Tibial artery (tissue), 4 donors: Measurements from ENCODE around the gene RNF34.

Experiments
- DNase-seq, 2 donors: peaks; one replicate each; pipeline ENCODE4 v3.0.0-alpha.2; 2019
- H3K27ac ChIP-seq, 2 donors: fragments of 200-600 bp; sonication (generic) in 1 of 2; 1 replicate in 1 of 2; 2 replicates in 1 of 2; pipeline ENCODE4 v1.5.1; 2018 to 2019; ENCODE audit warnings: mild to moderate bottlenecking in 1 of 2
- H3K27me3 ChIP-seq, 2 donors: fragments of 200-600 bp; sonication (generic) in 1 of 2; one replicate each; pipeline versions ENCODE4 v1.5.1 to v1.6.0; 2016 to 2019
- H3K36me3 ChIP-seq, 3 donors: fragments of 200-600 bp; sonication (generic) in 2 of 3; one replicate each; pipeline ENCODE4 v1.5.1; 2016 to 2019; ENCODE audit warnings: mild to moderate bottlenecking in 2 of 3
- H3K4me1 ChIP-seq, 4 donors: fragments of 200-600 bp; sonication (generic) in 2 of 4; 1 replicate in 3 of 4; 2 replicates in 1 of 4; pipeline ENCODE4 v1.5.1; 2016 to 2019
- H3K4me3 ChIP-seq, 2 donors: fragments of 200-600 bp; sonication (generic) in 1 of 2; 1 replicate in 1 of 2; 2 replicates in 1 of 2; pipeline ENCODE4 v1.5.1; 2018 to 2019; ENCODE audit warnings: mild to moderate bottlenecking in 2 of 2
- H3K9me3 ChIP-seq, 3 donors: fragments of 200-600 bp; sonication (generic) in 1 of 3; one replicate each; pipeline ENCODE4 v1.5.1; 2016 to 2019
- CTCF ChIP-seq, 2 experiments: fragments of 200-600 bp in 1 of 2; fragments of 450-650 bp in 1 of 2; IDR thresholded peaks; one replicate each; pipeline ENCODE4 v1.5.1; 2017 to 2019; ENCODE audit warnings: antibody characterized with exemption in 2 of 2, mild to moderate bottlenecking in 1 of 2, moderate library complexity in 1 of 2
- intact Hi-C: fragments of 100-400 bp; cut with DNase I; formaldehyde crosslinking; loops from one replicate; pipeline ENCODE4 v1.15.0; 2023; ENCODE audit warnings: low total_unique reads

The RNF34 gene

GRCh38 chr12:121423253-121423652 is 23.3 kb downstream of the RNF34 start:
- TF ChIP-seq CTCF (IDR thresholded peaks at IDR 0.05): no peak
- Histone ChIP-seq H3K27ac (no peak overlapping the region), H3K9me3 (no peaks in the 10 kb centered on the region), H3K4me1 (no peaks in the 10 kb centered on the region), H3K4me3 (no peak overlapping the region), H3K27me3 (no peaks in the 10 kb centered on the region), H3K36me3 (peaks cover 59 to 90% (median 72%) of the 10 kb centered on the region in 3 donors)
- no peak for DNase-seq
- intact Hi-C loops: no loop called here

- H3K27me3 ChIP-seq: no peaks in the 10 kb centered on the region
- peaks cover 66 to 94% (median 79%) of the 10 kb centered on the region in 3 donors for H3K36me3 ChIP-seq
- no peak for DNase-seq
- no peaks in the 10 kb centered on the region for H3K4me1 ChIP-seq
- no peak overlapping the region for H3K27ac ChIP-seq
- no peak for TF ChIP-seq CTCF (IDR thresholded peaks at IDR 0.05)
- no peaks in the 10 kb centered on the region for H3K9me3 ChIP-seq
- intact Hi-C loops: no loop called here
- H3K4me3 ChIP-seq: no peak overlapping the region
Observed at GRCh38 chr12:121423682-121424623, 24.0 kb downstream of the RNF34 start.

GRCh38 chr12:121424624-121424975 is 24.7 kb downstream of the RNF34 start:
- no peak for DNase-seq
- intact Hi-C loops: no loop called here
- no peaks in the 10 kb centered on the region for H3K4me1 ChIP-seq
- no peaks in the 10 kb centered on the region for H3K9me3 ChIP-seq
- H3K27ac ChIP-seq: no peak overlapping the region
- H3K36me3 ChIP-seq: peaks cover 73 to 96% (median 85%) of the 10 kb centered on the region in 3 donors
- H3K27me3 ChIP-seq: no peaks in the 10 kb centered on the region
- TF ChIP-seq CTCF (IDR thresholded peaks at IDR 0.05): no peak
- no peak overlapping the region for H3K4me3 ChIP-seq

GRCh38 chr12:121427556-121428050 is 27.7 kb downstream of the RNF34 start:
- H3K27ac ChIP-seq: no peak overlapping the region

GRCh38 chr12:121428883-121429282 is 29.0 kb downstream of the RNF34 start:
- Histone ChIP-seq H3K27me3 (no peaks in the 10 kb centered on the region), H3K4me1 (no peaks in the 10 kb centered on the region), H3K36me3 (peaks cover 75 to 90% (median 89%) of the 10 kb centered on the region in 3 donors), H3K9me3 (no peaks in the 10 kb centered on the region), H3K4me3 (no peak overlapping the region), H3K27ac (no peak overlapping the region)
- intact Hi-C loops: no loop called here
- no peak for TF ChIP-seq CTCF (IDR thresholded peaks at IDR 0.05)
- no peak for DNase-seq

More at GRCh38 chr12:121427556-121428050, 27.7 kb downstream of the RNF34 start:
- H3K9me3 ChIP-seq: no peaks in the 10 kb centered on the region
- intact Hi-C loops: no loop called here
- DNase-seq: no peak
- H3K4me1 ChIP-seq: no peaks in the 10 kb centered on the region
- H3K36me3 ChIP-seq: peaks cover 80 to 93% (median 92%) of the 10 kb centered on the region in 3 donors
- H3K27me3 ChIP-seq: no peaks in the 10 kb centered on the region
- no peak overlapping the region for H3K4me3 ChIP-seq
- no peak for TF ChIP-seq CTCF (IDR thresholded peaks at IDR 0.05)
